ENCODE results near the gene JUN. TPM values are rescaled to one million over a fixed set of nuclear protein-coding genes. Genes with fewer than 3 reads are reported as not detected.

JUN gene
- polyA plus RNA-seq, 2 of the 4 experiments (the other 2 are of a cell fraction) = 23.3 to 59.8 TPM

GRCh38 chr1:58738876-58739275 lies 45.0 kb downstream of the JUN start:
- no peaks in the 10 kb centered on the region for H3K9me3 ChIP-seq
- H3K4me2 ChIP-seq = no peak overlapping the region
- TF ChIP-seq, protein P1, sequence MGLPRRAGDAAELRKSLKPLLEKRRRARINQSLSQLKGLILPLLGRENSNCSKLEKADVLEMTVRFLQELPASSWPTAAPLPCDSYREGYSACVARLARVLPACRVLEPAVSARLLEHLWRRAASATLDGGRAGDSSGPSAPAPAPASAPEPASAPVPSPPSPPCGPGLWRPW (IDR thresholded peaks at IDR 0.05) = no peak
- no peak for TF ChIP-seq HOXB5 (CRISPR knock-in tag; IDR thresholded peaks at IDR 0.05)
- POLR2A ChIA-PET = no interaction called here
- WGBS (ENCODE audit: missing lambda C conversion rate) = 68% methylated on average over 3 of the region's 3 CpGs
- no peaks in the 10 kb centered on the region for H3K4me1 ChIP-seq
- CTCF ChIA-PET = interaction anchor here (0.6 to 5.2 kb wide), 12 partner anchors 9 to 1022 kb away, joined by 3 to 43 read pairs (median 3); no protein-coding TSS in a partner anchor
- DNase-seq (ENCODE audit: low read depth in 1 of 2, low spot score in 1 of 2) (no peak), FAIRE-seq (no peak), ATAC-seq (no peak)
- no peak overlapping the region for H3K4me3 ChIP-seq
- H3K27ac ChIP-seq = no peak overlapping the region

DNA sequence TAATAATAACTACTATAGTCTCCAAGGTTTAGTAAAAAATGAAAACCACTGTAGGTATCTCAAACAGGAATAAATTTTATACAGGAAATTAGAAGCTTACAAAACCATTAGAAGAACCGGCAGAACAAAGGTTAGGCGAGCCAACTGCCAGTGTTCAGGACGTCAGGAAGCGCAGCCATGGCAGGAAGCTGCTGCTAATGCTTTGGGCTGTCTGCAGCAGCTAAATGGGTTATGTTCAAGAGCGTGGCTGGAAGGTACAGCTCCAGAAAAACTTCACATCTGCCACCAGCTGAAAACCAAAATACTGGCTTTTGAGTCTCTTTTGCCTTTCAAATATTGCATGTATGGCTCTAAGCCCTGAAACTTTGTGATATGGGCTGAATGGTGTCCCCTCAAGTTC lies 48.3 kb downstream of the JUN start:
- no peak for TF ChIP-seq PHF8 (IDR thresholded peaks at IDR 0.05; ENCODE audit: borderline replicate concordance, low read depth)
- no peak for TF ChIP-seq RNF2 (IDR thresholded peaks at IDR 0.05; ENCODE audit: borderline replicate concordance, low read depth)
- TF ChIP-seq CEBPB (IDR thresholded peaks at IDR 0.05) = no peak
- TF ChIP-seq ZNF302 (CRISPR knock-in tag; IDR thresholded peaks at IDR 0.05) = no peak
- no peak for TF ChIP-seq MAZ (IDR thresholded peaks at IDR 0.05; ENCODE audit: borderline replicate concordance, low read depth, low read length)
- no peak for TF ChIP-seq ESRRA (IDR thresholded peaks at IDR 0.05; ENCODE audit: borderline replicate concordance, low read length)
- TF ChIP-seq EP300 (IDR thresholded peaks at IDR 0.05) = no peak
- no peak for TF ChIP-seq RCOR1 (IDR thresholded peaks at IDR 0.05; ENCODE audit: low read depth, low read length)
- TF ChIP-seq, protein P2, sequence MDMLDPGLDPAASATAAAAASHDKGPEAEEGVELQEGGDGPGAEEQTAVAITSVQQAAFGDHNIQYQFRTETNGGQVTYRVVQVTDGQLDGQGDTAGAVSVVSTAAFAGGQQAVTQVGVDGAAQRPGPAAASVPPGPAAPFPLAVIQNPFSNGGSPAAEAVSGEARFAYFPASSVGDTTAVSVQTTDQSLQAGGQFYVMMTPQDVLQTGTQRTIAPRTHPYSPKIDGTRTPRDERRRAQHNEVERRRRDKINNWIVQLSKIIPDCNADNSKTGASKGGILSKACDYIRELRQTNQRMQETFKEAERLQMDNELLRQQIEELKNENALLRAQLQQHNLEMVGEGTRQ (IDR thresholded peaks at IDR 0.05) = no peak
- Histone ChIP-seq H3K4me2 (no peak overlapping the region), H3K9me3 (no peaks in the 10 kb centered on the region), H3K4me1 (no peaks in the 10 kb centered on the region), H3K27ac (no peak overlapping the region), H3K4me3 (no peak overlapping the region)
- CTCF ChIA-PET = no interaction called here
- POLR2A ChIA-PET = no interaction called here
- ATAC-seq (no peak), DNase-seq (ENCODE audit: low read depth in 1 of 2, low spot score in 1 of 2) (no peak), FAIRE-seq (no peak)
- 89% methylated on average over 5 of the region's 5 CpGs for WGBS (ENCODE audit: missing lambda C conversion rate)

- CTCF ChIA-PET = no interaction called here
- TF ChIP-seq EP300 (IDR thresholded peaks at IDR 0.05) (no peak), KDM5A (IDR thresholded peaks at IDR 0.05) (no peak), FOSL2 (IDR thresholded peaks at IDR 0.05) (no peak), FOSL2 (CRISPR knock-in tag; IDR thresholded peaks at IDR 0.05) (no peak), JUNB (IDR thresholded peaks at IDR 0.05) (no peak), NFE2L2 (conservative IDR thresholded peaks at IDR 0.05; ENCODE audit: low read length) (no peak), HDAC2 (IDR thresholded peaks at IDR 0.05) (no peak), CHD2 (IDR thresholded peaks at IDR 0.05; ENCODE audit: low read length, partially characterized antibody) (no peak), TFCP2L1 (CRISPR knock-in tag; IDR thresholded peaks at IDR 0.05) (no peak), TP53 (CRISPR knock-in tag; IDR thresholded peaks at IDR 0.05) (no peak), GATA3 (IDR thresholded peaks at IDR 0.05; ENCODE audit: borderline replicate concordance) (no peak), RCOR1 (IDR thresholded peaks at IDR 0.05; ENCODE audit: low read depth, low read length) (no peak), SMC3 (IDR thresholded peaks at IDR 0.05) (no peak), MAFK (IDR thresholded peaks at IDR 0.05; ENCODE audit: partially characterized antibody) (no peak), RNF2 (IDR thresholded peaks at IDR 0.05; ENCODE audit: borderline replicate concordance, low read depth) (no peak)
- TF ChIP-seq, protein P3, sequence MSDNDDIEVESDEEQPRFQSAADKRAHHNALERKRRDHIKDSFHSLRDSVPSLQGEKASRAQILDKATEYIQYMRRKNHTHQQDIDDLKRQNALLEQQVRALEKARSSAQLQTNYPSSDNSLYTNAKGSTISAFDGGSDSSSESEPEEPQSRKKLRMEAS (IDR thresholded peaks at IDR 0.05) = no peak
- TF ChIP-seq, protein P4, sequence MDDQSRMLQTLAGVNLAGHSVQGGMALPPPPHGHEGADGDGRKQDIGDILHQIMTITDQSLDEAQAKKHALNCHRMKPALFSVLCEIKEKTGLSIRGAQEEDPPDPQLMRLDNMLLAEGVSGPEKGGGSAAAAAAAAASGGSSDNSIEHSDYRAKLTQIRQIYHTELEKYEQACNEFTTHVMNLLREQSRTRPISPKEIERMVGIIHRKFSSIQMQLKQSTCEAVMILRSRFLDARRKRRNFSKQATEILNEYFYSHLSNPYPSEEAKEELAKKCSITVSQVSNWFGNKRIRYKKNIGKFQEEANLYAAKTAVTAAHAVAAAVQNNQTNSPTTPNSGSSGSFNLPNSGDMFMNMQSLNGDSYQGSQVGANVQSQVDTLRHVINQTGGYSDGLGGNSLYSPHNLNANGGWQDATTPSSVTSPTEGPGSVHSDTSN (IDR thresholded peaks at IDR 0.05) = no peak
- TF ChIP-seq, protein P5, sequence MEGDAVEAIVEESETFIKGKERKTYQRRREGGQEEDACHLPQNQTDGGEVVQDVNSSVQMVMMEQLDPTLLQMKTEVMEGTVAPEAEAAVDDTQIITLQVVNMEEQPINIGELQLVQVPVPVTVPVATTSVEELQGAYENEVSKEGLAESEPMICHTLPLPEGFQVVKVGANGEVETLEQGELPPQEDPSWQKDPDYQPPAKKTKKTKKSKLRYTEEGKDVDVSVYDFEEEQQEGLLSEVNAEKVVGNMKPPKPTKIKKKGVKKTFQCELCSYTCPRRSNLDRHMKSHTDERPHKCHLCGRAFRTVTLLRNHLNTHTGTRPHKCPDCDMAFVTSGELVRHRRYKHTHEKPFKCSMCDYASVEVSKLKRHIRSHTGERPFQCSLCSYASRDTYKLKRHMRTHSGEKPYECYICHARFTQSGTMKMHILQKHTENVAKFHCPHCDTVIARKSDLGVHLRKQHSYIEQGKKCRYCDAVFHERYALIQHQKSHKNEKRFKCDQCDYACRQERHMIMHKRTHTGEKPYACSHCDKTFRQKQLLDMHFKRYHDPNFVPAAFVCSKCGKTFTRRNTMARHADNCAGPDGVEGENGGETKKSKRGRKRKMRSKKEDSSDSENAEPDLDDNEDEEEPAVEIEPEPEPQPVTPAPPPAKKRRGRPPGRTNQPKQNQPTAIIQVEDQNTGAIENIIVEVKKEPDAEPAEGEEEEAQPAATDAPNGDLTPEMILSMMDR (IDR thresholded peaks at IDR 0.05) = no peak
- TF ChIP-seq, protein P6, sequence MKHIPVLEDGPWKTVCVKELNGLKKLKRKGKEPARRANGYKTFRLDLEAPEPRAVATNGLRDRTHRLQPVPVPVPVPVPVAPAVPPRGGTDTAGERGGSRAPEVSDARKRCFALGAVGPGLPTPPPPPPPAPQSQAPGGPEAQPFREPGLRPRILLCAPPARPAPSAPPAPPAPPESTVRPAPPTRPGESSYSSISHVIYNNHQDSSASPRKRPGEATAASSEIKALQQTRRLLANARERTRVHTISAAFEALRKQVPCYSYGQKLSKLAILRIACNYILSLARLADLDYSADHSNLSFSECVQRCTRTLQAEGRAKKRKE (CRISPR knock-in tag; IDR thresholded peaks at IDR 0.05; ENCODE audit: low read depth) = no peak
Measured at GRCh38 chr1:58734630-58735029, 49.2 kb downstream of the JUN start.

More at GRCh38 chr1:58734630-58735029, 49.2 kb downstream of the JUN start:
- 84% methylated on average over 2 of the region's 2 CpGs for WGBS (ENCODE audit: missing lambda C conversion rate)
- no peak overlapping the region for H3K27ac ChIP-seq
- H3K4me3 ChIP-seq = no peak overlapping the region
- POLR2A ChIA-PET = no interaction called here
- no peak overlapping the region for H3K4me2 ChIP-seq
- ATAC-seq (no peak), FAIRE-seq (no peak), DNase-seq (ENCODE audit: low read depth in 1 of 2, low spot score in 1 of 2) (no peak)
- no peaks in the 10 kb centered on the region for H3K4me1 ChIP-seq
- H3K9me3 ChIP-seq = no peaks in the 10 kb centered on the region
